KG1 (cell line): Measurements from ENCODE around the gene SERBP1.

Source experiments
- DNase-seq: peaks from one replicate; lab custom pipeline; 2025; lab: John Stamatoyannopoulos, UW

The SERBP1 gene

GRCh38 chr1:67361641-67362040 lies 68.6 kb downstream of the SERBP1 start:
- DNase-seq, result no peak

- DNase-seq, result no peak
Observed at GRCh38 chr1:67359592-67359991, 70.6 kb downstream of the SERBP1 start.
